HCT116 (cell line): ENCODE data around the gene FDXACB1. TPM values are rescaled to one million over a fixed set of nuclear protein-coding genes. Genes with fewer than 3 reads are reported as not detected.

ENCODE experiments used
- ATF3 ChIP-seq: IDR thresholded peaks from 2 replicates; pipeline ENCODE4 v1.6.1; 2012
- ELF1 ChIP-seq: IDR thresholded peaks from 2 replicates; pipeline ENCODE4 v1.6.1; 2012; ENCODE audit warnings: low read depth, borderline replicate concordance
- EZH2phosphoT487 ChIP-seq: fragments of 200-600 bp; IDR thresholded peaks from 2 replicates; pipeline ENCODE4 v1.6.1; 2018; ENCODE audit warnings: antibody characterized with exemption, borderline replicate concordance
- JUND ChIP-seq: IDR thresholded peaks from 2 replicates; pipeline ENCODE4 v1.6.1; 2012
- POLR2A ChIP-seq: IDR thresholded peaks from 2 replicates; pipeline ENCODE4 v1.7.0; 2011; ENCODE audit warnings: borderline replicate concordance; ENCODE audit not compliant: insufficient read depth, insufficient read length; ENCODE audit errors: extremely low read depth
- POLR2AphosphoS5 ChIP-seq: IDR thresholded peaks from 2 replicates; pipeline ENCODE4 v1.6.1; 2011; ENCODE audit warnings: mild to moderate bottlenecking, low read depth, low read length, moderate library complexity
- RAD21 ChIP-seq: IDR thresholded peaks from 2 replicates; pipeline ENCODE4 v1.6.1; 2012; ENCODE audit warnings: low read depth, mild to moderate bottlenecking
- REST ChIP-seq: IDR thresholded peaks from 2 replicates; pipeline ENCODE4 v1.6.1; 2012; ENCODE audit warnings: low read depth
- SP1 ChIP-seq: IDR thresholded peaks from 2 replicates; pipeline ENCODE4 v1.6.1; 2012; ENCODE audit warnings: low read depth
- SRF ChIP-seq: IDR thresholded peaks from 2 replicates; pipeline ENCODE4 v1.6.1; 2012; ENCODE audit warnings: low read depth
- TCF7L2 ChIP-seq: IDR thresholded peaks from 2 replicates; pipeline ENCODE4 v1.7.0; 2011; ENCODE audit warnings: borderline replicate concordance, inconsistent platforms; ENCODE audit not compliant: insufficient read depth, insufficient read length; ENCODE audit errors: extremely low read depth
- ZFX ChIP-seq: fragments of 450-650 bp; IDR thresholded peaks from 2 replicates; pipeline ENCODE4 v1.6.1; 2017
- total RNA-seq: library from RNA; stranded (reverse); gene quantifications from one replicate; pipeline ENCODE4 v1.2.1, GENCODE V29; 2021; ENCODE audit not compliant: unreplicated experiment

Gene FDXACB1
- total RNA-seq, 1 experiment from 2014 or later: 3.8 TPM

- TF ChIP-seq ELF1 (no peak), ATF3 (no peak), POLR2AphosphoS5 (peak; percentile 87), SP1 (peak; percentile 60), POLR2A (no peak), ZFX (no peak), EZH2phosphoT487 (no peak), REST (no peak), RAD21 (no peak), JUND (no peak), TCF7L2 (no peak), SRF (no peak; the same call in 1 of the 2 replicates)
Measured at GRCh38 chr11:111926505-111927391, 47.8 kb upstream of the FDXACB1 start (continued).
